Testis (tissue), 2 donors: ENCODE data around the gene COQ5.

Source experiments
- POLR2A ChIP-seq: fragments of 450-650 bp; IDR thresholded peaks from one replicate; pipeline ENCODE4 v1.6.1; 2017; ENCODE audit warnings: antibody characterized with exemption, mild to moderate bottlenecking, moderate library complexity
- TF ChIP-seq, protein P1 (sequence below), 3 experiments: fragments of 450-650 bp in 2 of 3; fragments of 200-600 bp in 1 of 3; sonication (generic) in 1 of 3; IDR thresholded peaks; one replicate each; pipeline ENCODE4 v1.5.1; 2016 to 2019; ENCODE audit warnings: antibody characterized with exemption in 3 of 3, mild to moderate bottlenecking in 2 of 3, moderate library complexity in 1 of 3

DNA sequence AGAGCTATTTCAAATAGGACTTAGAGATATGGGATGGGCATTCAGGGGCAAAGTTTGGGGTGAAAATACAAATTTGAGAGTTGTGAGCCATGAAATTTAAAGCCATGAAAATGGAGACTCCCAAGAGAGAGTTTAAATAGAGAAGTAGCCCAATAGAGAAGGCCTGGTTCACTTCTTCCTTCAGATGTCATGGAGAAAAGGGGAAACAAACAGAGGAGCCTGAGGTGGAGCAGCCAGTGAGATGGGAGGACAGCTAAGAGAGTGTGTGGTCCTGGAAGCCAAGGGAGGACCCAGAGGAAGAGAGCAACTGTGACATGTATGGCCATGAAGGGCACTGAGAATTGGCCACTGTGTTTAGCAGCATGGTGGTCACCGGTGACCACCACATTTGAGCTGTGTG, 45.3 kb downstream of the COQ5 start:
- TF ChIP-seq, protein P1, sequence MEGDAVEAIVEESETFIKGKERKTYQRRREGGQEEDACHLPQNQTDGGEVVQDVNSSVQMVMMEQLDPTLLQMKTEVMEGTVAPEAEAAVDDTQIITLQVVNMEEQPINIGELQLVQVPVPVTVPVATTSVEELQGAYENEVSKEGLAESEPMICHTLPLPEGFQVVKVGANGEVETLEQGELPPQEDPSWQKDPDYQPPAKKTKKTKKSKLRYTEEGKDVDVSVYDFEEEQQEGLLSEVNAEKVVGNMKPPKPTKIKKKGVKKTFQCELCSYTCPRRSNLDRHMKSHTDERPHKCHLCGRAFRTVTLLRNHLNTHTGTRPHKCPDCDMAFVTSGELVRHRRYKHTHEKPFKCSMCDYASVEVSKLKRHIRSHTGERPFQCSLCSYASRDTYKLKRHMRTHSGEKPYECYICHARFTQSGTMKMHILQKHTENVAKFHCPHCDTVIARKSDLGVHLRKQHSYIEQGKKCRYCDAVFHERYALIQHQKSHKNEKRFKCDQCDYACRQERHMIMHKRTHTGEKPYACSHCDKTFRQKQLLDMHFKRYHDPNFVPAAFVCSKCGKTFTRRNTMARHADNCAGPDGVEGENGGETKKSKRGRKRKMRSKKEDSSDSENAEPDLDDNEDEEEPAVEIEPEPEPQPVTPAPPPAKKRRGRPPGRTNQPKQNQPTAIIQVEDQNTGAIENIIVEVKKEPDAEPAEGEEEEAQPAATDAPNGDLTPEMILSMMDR (IDR thresholded peaks at IDR 0.05), result no peak
- no peak for TF ChIP-seq POLR2A
